Measurements from ENCODE around the gene SLC25A43.
"Not testable (repeated sequence)": the region's sequence is repeated elsewhere in the genome, so short reads cannot be mapped to it uniquely, and the experiment has no call there.

SLC25A43 gene

GRCh38 chrX:119493851-119494495 is 94.8 kb downstream of the SLC25A43 start:
- not testable (repeated sequence) for H3K27me3 Mint-ChIP-seq; H3K27ac Mint-ChIP-seq; H3K36me3 Mint-ChIP-seq; H3K9me3 Mint-ChIP-seq (ENCODE audit: low read depth); H3K4me1 Mint-ChIP-seq (ENCODE audit: low read depth); H3K4me3 Mint-ChIP-seq

DNA sequence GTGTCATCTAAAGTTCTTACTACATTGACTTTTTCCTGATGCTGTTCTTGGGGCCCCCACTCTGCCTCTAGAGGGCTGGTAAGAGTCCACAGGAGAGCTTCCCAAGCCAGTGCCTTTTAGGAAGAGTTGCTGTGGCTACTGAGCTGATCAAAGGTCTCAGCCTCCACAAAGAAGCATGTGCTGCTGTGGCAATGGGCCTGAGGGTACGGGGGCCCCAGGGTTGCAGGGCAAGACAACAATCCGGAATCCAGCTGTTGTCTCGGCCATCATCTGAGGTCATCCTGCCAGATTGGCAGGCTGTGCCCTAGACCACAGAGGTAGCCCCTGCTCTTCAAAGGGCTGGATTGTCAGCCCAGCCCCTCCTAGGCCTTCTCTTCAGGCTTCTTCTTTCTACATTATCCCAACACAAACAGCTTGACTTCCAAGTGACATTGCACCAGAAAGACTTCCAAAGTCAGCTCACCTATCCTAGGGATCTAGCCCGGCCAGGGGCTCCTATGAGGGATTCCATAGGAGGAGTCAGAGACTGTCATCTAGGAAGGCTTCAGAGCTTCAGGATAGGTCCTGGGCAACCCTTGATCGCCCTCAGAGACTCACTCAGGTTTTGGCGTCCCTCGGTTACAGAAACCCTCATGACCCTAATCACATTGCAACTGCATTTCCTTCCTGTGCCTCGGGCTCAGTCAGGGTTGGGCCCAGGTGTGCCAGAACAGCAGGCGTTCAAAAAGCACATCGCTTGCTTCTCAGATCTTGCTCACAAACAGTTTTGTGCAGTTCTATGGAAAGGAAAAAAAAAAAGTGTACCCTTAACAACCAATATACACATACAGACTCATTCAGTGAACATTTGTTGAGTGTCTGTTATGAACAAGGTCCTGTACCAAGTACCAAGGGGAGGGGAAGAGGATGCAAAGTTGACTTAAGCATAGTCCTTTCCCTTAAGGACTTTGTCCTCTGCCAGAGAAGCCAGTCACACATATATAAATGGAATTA is 96.9 kb downstream of the SLC25A43 start:
- Mint-ChIP-seq H3K9me3 (ENCODE audit: low read depth) (no peaks in the 10 kb centered on the region), H3K27ac (peak overlapping the region; percentile 28), H3K27me3 (no peaks in the 10 kb centered on the region), H3K4me1 (ENCODE audit: low read depth) (peaks cover 10% of the 10 kb centered on the region), H3K4me3 (no peak overlapping the region), H3K36me3 (no peaks in the 10 kb centered on the region)

- Mint-ChIP-seq H3K27me3 (no peaks in the 10 kb centered on the region), H3K4me3 (no peak overlapping the region), H3K36me3 (no peaks in the 10 kb centered on the region), H3K27ac (no peak overlapping the region), H3K4me1 (ENCODE audit: low read depth) (peaks cover 14% of the 10 kb centered on the region), H3K9me3 (ENCODE audit: low read depth) (no peaks in the 10 kb centered on the region)
These were observed 98.0 kb downstream of the SLC25A43 start for GRCh38 chrX:119497185-119497584.

DNA sequence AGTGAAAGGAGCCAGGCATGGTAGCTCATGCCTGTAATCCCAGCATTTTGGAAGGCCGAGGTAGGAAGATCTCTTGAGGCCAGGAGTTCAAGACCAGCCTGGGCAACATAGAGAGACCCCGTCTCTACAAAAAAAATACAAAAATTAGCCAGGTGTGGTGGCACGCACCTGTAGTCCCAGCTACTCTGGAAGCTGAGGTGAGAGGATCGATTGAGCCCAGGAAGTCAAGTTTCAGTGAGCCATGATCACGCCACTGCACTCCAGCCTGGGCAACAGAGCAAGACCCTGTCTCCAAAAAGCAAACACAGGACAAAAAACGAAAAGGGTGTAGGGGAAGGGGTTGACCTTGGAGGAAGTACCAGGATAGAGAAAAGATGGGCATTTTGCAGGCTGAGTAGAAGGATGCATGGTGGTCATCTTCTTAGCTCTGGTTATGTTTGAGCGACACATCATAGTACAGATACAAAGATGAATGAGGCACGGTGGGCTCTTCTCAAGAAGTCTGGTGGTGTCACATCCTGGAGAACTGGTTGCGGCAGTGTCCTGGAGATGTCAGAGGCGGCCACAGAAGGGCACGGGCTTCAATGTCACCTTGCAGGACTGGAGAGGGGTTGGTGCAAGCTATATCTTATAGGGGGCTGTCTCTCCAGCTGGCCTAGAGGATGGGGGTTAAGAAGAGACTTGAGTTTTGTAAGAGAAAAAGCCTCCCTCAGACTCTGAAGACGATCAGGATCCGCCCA is 101.1 kb downstream of the SLC25A43 start:
- no peak overlapping the region for H3K4me3 Mint-ChIP-seq
- H3K27ac Mint-ChIP-seq, result no peak overlapping the region
- H3K36me3 Mint-ChIP-seq, result no peaks in the 10 kb centered on the region
- H3K4me1 Mint-ChIP-seq (ENCODE audit: low read depth), result peaks cover 20% of the 10 kb centered on the region
- H3K27me3 Mint-ChIP-seq, result no peaks in the 10 kb centered on the region
- no peaks in the 10 kb centered on the region for H3K9me3 Mint-ChIP-seq (ENCODE audit: low read depth)

- H3K4me3 Mint-ChIP-seq, result no peak overlapping the region
- H3K27me3 Mint-ChIP-seq, result no peaks in the 10 kb centered on the region
- peaks cover 12% of the 10 kb centered on the region for H3K4me1 Mint-ChIP-seq (ENCODE audit: low read depth)
- no peak overlapping the region for H3K27ac Mint-ChIP-seq
- no peaks in the 10 kb centered on the region for H3K9me3 Mint-ChIP-seq (ENCODE audit: low read depth)
- no peaks in the 10 kb centered on the region for H3K36me3 Mint-ChIP-seq
These were observed 102.5 kb downstream of the SLC25A43 start for GRCh38 chrX:119501511-119502148.

DNA sequence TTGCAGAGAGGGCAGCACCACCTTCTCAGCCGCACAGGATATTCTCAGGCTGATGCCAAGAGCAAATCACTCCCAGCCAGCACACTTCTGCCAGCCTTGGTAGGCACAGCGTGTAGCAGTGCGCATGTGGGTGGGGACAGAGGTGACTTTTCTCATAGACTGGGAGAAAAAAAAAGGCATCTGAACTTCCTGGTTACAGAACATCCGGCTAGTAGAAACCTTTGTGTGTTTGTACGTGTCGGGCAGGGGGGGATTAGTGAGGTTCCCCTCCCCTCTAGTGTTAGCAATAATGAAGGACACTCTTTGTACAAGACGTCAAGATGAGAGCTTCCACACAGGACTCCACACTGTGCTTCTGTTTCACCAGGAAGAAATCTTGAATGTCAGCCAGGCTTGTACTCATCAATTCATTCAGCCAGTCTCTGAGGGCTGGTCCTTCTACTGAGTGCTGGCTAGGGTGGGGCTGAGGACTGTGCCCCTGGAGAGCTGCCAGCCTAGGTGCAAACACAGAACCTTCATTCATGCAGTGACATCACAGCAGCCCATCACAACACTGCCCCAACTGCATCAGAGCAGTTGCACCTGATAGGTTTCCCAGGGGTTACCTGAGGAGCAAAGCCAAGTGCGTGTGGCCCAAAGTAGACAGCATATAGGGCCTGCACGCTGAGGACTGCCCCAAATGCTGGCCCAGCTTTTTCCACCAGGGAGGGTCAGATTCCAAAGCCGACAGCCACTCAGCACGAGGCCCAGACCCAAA is 103.8 kb downstream of the SLC25A43 start:
- Mint-ChIP-seq H3K27ac (peak overlapping the region; percentile 50), H3K4me3 (no peak overlapping the region), H3K36me3 (no peaks in the 10 kb centered on the region), H3K4me1 (ENCODE audit: low read depth) (peaks cover 10% of the 10 kb centered on the region), H3K9me3 (ENCODE audit: low read depth) (no peaks in the 10 kb centered on the region), H3K27me3 (no peaks in the 10 kb centered on the region)

GRCh38 chrX:119503484-119503861 is 104.3 kb downstream of the SLC25A43 start:
- no peaks in the 10 kb centered on the region for H3K36me3 Mint-ChIP-seq
- peaks cover 10% of the 10 kb centered on the region for H3K4me1 Mint-ChIP-seq (ENCODE audit: low read depth)
- H3K27me3 Mint-ChIP-seq, result no peaks in the 10 kb centered on the region
- no peak overlapping the region for H3K27ac Mint-ChIP-seq
- no peak overlapping the region for H3K4me3 Mint-ChIP-seq
- H3K9me3 Mint-ChIP-seq (ENCODE audit: low read depth), result no peaks in the 10 kb centered on the region

All from activated naive CD8-positive, alpha-beta T cell (primary cell).